Lower lobe of right lung (tissue), 2 donors: Measurements from ENCODE around the gene ANAPC1. TPM values are rescaled to one million over a fixed set of nuclear protein-coding genes. Genes with fewer than 3 reads are reported as not detected.
"Not testable (repeated sequence)": the region's sequence is repeated elsewhere in the genome, so short reads cannot be mapped to it uniquely, and the experiment has no call there.

Experiments used
- ATAC-seq, 2 donors: fragments of 200-7000 bp; cut with Tn5 transposase; one replicate each; pipeline ENCODE4 v1.9.1; 2020 to 2022; ENCODE audit warnings: mild to moderate bottlenecking in 2 of 2, moderate library complexity in 2 of 2
- DNase-seq: peaks from one replicate; pipeline ENCODE4 v3.0.0-alpha.2; 2020
- H3K27ac ChIP-seq: fragments of 200-600 bp; one replicate; pipeline ENCODE4 v1.8.0; 2022
- H3K27me3 ChIP-seq: fragments of 200-600 bp; one replicate; pipeline ENCODE4 v1.8.0; 2022; ENCODE audit warnings: low read depth
- H3K36me3 ChIP-seq: fragments of 200-600 bp; one replicate; pipeline ENCODE4 v1.8.0; 2022; ENCODE audit warnings: mild to moderate bottlenecking
- H3K4me1 ChIP-seq: fragments of 200-600 bp; one replicate; pipeline ENCODE4 v1.8.0; 2022
- H3K4me3 ChIP-seq: fragments of 200-600 bp; one replicate; pipeline ENCODE4 v1.8.0; 2022; ENCODE audit warnings: mild to moderate bottlenecking
- H3K9me3 ChIP-seq: fragments of 200-600 bp; one replicate; pipeline ENCODE4 v1.8.0; 2022
- CTCF ChIP-seq: fragments of 200-600 bp; IDR thresholded peaks from one replicate; pipeline ENCODE4 v1.8.0; 2022; ENCODE audit warnings: antibody characterized with exemption, mild to moderate bottlenecking
- intact Hi-C: fragments of 100-400 bp; cut with DNase I; formaldehyde crosslinking; loops from one replicate; pipeline ENCODE4 v1.11.0; 2022
- microRNA-seq: library from miRNA; unstranded; fragments of <30 nt; microRNA quantifications from one replicate; pipeline ENCODE4 v1.2.0, GENCODE V29; 2020; ENCODE audit warnings: borderline number of aligned reads
- total RNA-seq: library from RNA; stranded (reverse); fragmentation: NEBNext Ultra II Directional; extraction: Animal tissue kit (Norgen Biotek cat#: 25700); gene quantifications from one replicate; pipeline ENCODE4 v1.2.1, GENCODE V29; 2021
- donor health status: DM: no; HTN: yes; CAD: no; lungs with severe emphysema.

ANAPC1 gene
- total RNA-seq, 1 donor from 2014 or later, result 32.2 TPM

- H3K27me3 ChIP-seq, H3K4me1 ChIP-seq, H3K9me3 ChIP-seq, DNase-seq, H3K4me3 ChIP-seq, intact Hi-C loops, H3K36me3 ChIP-seq: not testable (repeated sequence)
- peak; percentile 91 to 92 for ATAC-seq
- peak; percentile 57 for TF ChIP-seq CTCF
- peak overlapping the region; percentile 11 for H3K27ac ChIP-seq
Measured at GRCh38 chr2:111735838-111736721, 147.9 kb downstream of the ANAPC1 start.

- ATAC-seq, result peak; percentile 21 to 34
- H3K36me3 ChIP-seq, intact Hi-C loops, H3K4me1 ChIP-seq, DNase-seq, H3K9me3 ChIP-seq, H3K27ac ChIP-seq, H3K27me3 ChIP-seq, H3K4me3 ChIP-seq: not testable (repeated sequence)
Measured at GRCh38 chr2:111735420-111735819, 148.6 kb downstream of the ANAPC1 start.

GRCh38 chr2:111729812-111730458, 154.1 kb downstream of the ANAPC1 start:
- H3K36me3 ChIP-seq, H3K9me3 ChIP-seq, H3K27ac ChIP-seq, ATAC-seq, H3K4me3 ChIP-seq, H3K4me1 ChIP-seq, intact Hi-C loops, DNase-seq, H3K27me3 ChIP-seq: not testable (repeated sequence)

GRCh38 chr2:111727611-111728110, 156.3 kb downstream of the ANAPC1 start:
- DNase-seq, H3K4me1 ChIP-seq, H3K4me3 ChIP-seq, H3K36me3 ChIP-seq, intact Hi-C loops, H3K27me3 ChIP-seq, ATAC-seq, H3K27ac ChIP-seq, H3K9me3 ChIP-seq: not testable (repeated sequence)

GRCh38 chr2:111725742-111726141, 158.3 kb downstream of the ANAPC1 start:
- H3K36me3 ChIP-seq, H3K9me3 ChIP-seq, H3K27ac ChIP-seq, intact Hi-C loops, H3K4me1 ChIP-seq, DNase-seq, H3K4me3 ChIP-seq, H3K27me3 ChIP-seq: not testable (repeated sequence)
- ATAC-seq, result peak; percentile 53 to 59

- intact Hi-C loops, DNase-seq, H3K9me3 ChIP-seq, H3K27ac ChIP-seq, H3K4me1 ChIP-seq, H3K4me3 ChIP-seq, H3K36me3 ChIP-seq, H3K27me3 ChIP-seq, ATAC-seq: not testable (repeated sequence)
Measured at GRCh38 chr2:111719610-111720009, 164.4 kb downstream of the ANAPC1 start.

Small RNA genes lying within 50 kb of the gene (microRNA-seq; reads per million reads assigned to microRNA genes)
- not detected for gene MIR4771-2

Other genes with a start within 250 kb of the ANAPC1 start
- gene MERTK, start 14.4 kb upstream of the ANAPC1 start, total RNA-seq, result 20.7 TPM
- gene TMEM87B, start 171.1 kb upstream of the ANAPC1 start, total RNA-seq, result 23.6 TPM